Measurements from ENCODE around the gene PPP1R36. TPM values are rescaled to one million over a fixed set of nuclear protein-coding genes. Genes with fewer than 3 reads are reported as not detected.

Gene PPP1R36
- 0.31 and 0.33 TPM in 2 replicates for total RNA-seq

- no peak within 1 kb of the TSS for H3K27ac Mint-ChIP-seq
- peak within 1 kb of the TSS; percentile 59 for H3K4me3 Mint-ChIP-seq
- intact Hi-C loops (cut with micrococcal nuclease) = no loop called here
- no peaks in the 10 kb centered on the region for H3K9me3 Mint-ChIP-seq
- H3K27me3 Mint-ChIP-seq = peaks cover 48% of the 10 kb centered on the region
- peaks cover 2% of the 10 kb centered on the region for H3K36me3 Mint-ChIP-seq (ENCODE audit: low read depth)
- H3K4me1 Mint-ChIP-seq = peaks cover 10% of the 10 kb centered on the region
- DNase-seq = peak; percentile 84
These were observed at the start of gene PPP1R36 for GRCh38 chr14:64549791-64550620. Gene PPP1R36, plus strand, starts transcription at chr14:64549961. Its CDS starts 37 bp downstream, at chr14:64549998.

GRCh38 chr14:64500088-64500487, 49.7 kb upstream of the PPP1R36 start:
- peak overlapping the region; percentile 49 for H3K27ac Mint-ChIP-seq
- no peak for DNase-seq
- H3K9me3 Mint-ChIP-seq = no peaks in the 10 kb centered on the region
- H3K4me1 Mint-ChIP-seq = peaks cover 42% of the 10 kb centered on the region
- intact Hi-C loops (cut with micrococcal nuclease) = loop anchor here (5.0 kb wide), 1 partner anchor 33 kb away; the partner anchor contains the start of gene AKAP5
- H3K27me3 Mint-ChIP-seq = peaks cover 1% of the 10 kb centered on the region
- H3K36me3 Mint-ChIP-seq (ENCODE audit: low read depth) = peaks cover 38% of the 10 kb centered on the region
- peak overlapping the region; percentile 94 for H3K4me3 Mint-ChIP-seq

- Mint-ChIP-seq H3K36me3 (ENCODE audit: low read depth) (peaks cover 43% of the 10 kb centered on the region), H3K4me1 (peaks cover 48% of the 10 kb centered on the region), H3K27ac (peak overlapping the region; percentile 96), H3K27me3 (peaks cover 1% of the 10 kb centered on the region), H3K9me3 (no peaks in the 10 kb centered on the region), H3K4me3 (peak overlapping the region; percentile 94)
- intact Hi-C loops (cut with micrococcal nuclease) = loop anchor here (5.0 kb wide), 1 partner anchor 34 kb away; the partner anchor contains the start of gene AKAP5
- peak; percentile 72 for DNase-seq
These were observed 48.2 kb upstream of the PPP1R36 start for GRCh38 chr14:64501411-64502171.

- H3K4me1 Mint-ChIP-seq = peaks cover 50% of the 10 kb centered on the region
These were observed 47.3 kb upstream of the PPP1R36 start for GRCh38 chr14:64502456-64502855.

GRCh38 chr14:64502887-64503433, 46.8 kb upstream of the PPP1R36 start:
- peak overlapping the region; percentile 96 for H3K27ac Mint-ChIP-seq
- H3K4me3 Mint-ChIP-seq = peak overlapping the region; percentile 94
- no peaks in the 10 kb centered on the region for H3K9me3 Mint-ChIP-seq
- intact Hi-C loops (cut with micrococcal nuclease) = loop anchor here (1.0 to 5.0 kb wide), 5 partner anchors 8 to 165 kb away; partner anchors contain the start of genes AKAP5, HSPA2 and MTHFD1
- H3K27me3 Mint-ChIP-seq = peaks cover 1% of the 10 kb centered on the region
- peak; percentile 76 for DNase-seq
- peaks cover 39% of the 10 kb centered on the region for H3K36me3 Mint-ChIP-seq (ENCODE audit: low read depth)
- peaks cover 52% of the 10 kb centered on the region for H3K4me1 Mint-ChIP-seq

More at GRCh38 chr14:64502456-64502855, 47.3 kb upstream of the PPP1R36 start:
- H3K4me3 Mint-ChIP-seq = peak overlapping the region; percentile 94
- peaks cover 40% of the 10 kb centered on the region for H3K36me3 Mint-ChIP-seq (ENCODE audit: low read depth)
- H3K27me3 Mint-ChIP-seq = peaks cover 1% of the 10 kb centered on the region
- no peaks in the 10 kb centered on the region for H3K9me3 Mint-ChIP-seq
- intact Hi-C loops (cut with micrococcal nuclease) = loop anchor here (5.0 kb wide), 1 partner anchor 35 kb away; the partner anchor contains the start of gene AKAP5
- H3K27ac Mint-ChIP-seq = peak overlapping the region; percentile 96
- peak; percentile 77 for DNase-seq

- Mint-ChIP-seq H3K9me3 (no peaks in the 10 kb centered on the region), H3K27me3 (peaks cover 1% of the 10 kb centered on the region), H3K4me3 (peak within 1 kb of the TSS; percentile 94), H3K27ac (peak within 1 kb of the TSS; percentile 100), H3K4me1 (peaks cover 56% of the 10 kb centered on the region), H3K36me3 (ENCODE audit: low read depth) (peaks cover 37% of the 10 kb centered on the region)
- DNase-seq = peak; percentile 99
- intact Hi-C loops (cut with micrococcal nuclease) = loop anchor here (1.0 to 5.0 kb wide), 5 partner anchors 8 to 165 kb away; partner anchors contain the start of genes AKAP5, HSPA2 and MTHFD1
These were observed 46.1 kb upstream of the PPP1R36 start, which contains the start of gene ZBTB25 for GRCh38 chr14:64503434-64504309. Gene ZBTB25, minus strand, starts transcription at chr14:64503838. Its CDS starts 13,305 bp downstream, at chr14:64490533.

GRCh38 chr14:64504310-64504896, 45.4 kb upstream of the PPP1R36 start, which contains the start of gene ZBTB1:
Gene ZBTB1, plus strand, starts transcription at chr14:64504770. Its CDS starts 16,735 bp downstream, at chr14:64521505.
- Mint-ChIP-seq H3K36me3 (ENCODE audit: low read depth) (peaks cover 32% of the 10 kb centered on the region), H3K4me3 (peak within 1 kb of the TSS; percentile 94)

GRCh38 chr14:64504897-64505794, 44.6 kb upstream of the PPP1R36 start:
- Mint-ChIP-seq H3K4me1 (peaks cover 57% of the 10 kb centered on the region), H3K27ac (peak overlapping the region; percentile 100), H3K4me3 (peak overlapping the region; percentile 94), H3K9me3 (no peaks in the 10 kb centered on the region), H3K27me3 (peaks cover 1% of the 10 kb centered on the region), H3K36me3 (ENCODE audit: low read depth) (peaks cover 26% of the 10 kb centered on the region)
- DNase-seq = peak; percentile 94
- intact Hi-C loops (cut with micrococcal nuclease) = loop anchor here (5.0 kb wide), 3 partner anchors 38 to 653 kb away; partner anchors contain the start of genes AKAP5, FNTB and SYNE2

More at GRCh38 chr14:64504310-64504896, 45.4 kb upstream of the PPP1R36 start, which contains the start of gene ZBTB1:
- peak; percentile 94 for DNase-seq
- intact Hi-C loops (cut with micrococcal nuclease) = loop anchor here (5.0 kb wide), 1 partner anchor 37 kb away; the partner anchor contains the start of gene AKAP5
- Mint-ChIP-seq H3K27ac (peak within 1 kb of the TSS; percentile 100), H3K4me1 (peaks cover 61% of the 10 kb centered on the region), H3K9me3 (no peaks in the 10 kb centered on the region), H3K27me3 (peaks cover 1% of the 10 kb centered on the region)

GRCh38 chr14:64506721-64507120, 43.0 kb upstream of the PPP1R36 start:
- intact Hi-C loops (cut with micrococcal nuclease) = loop anchor here (5.0 kb wide), 2 partner anchors 481 to 654 kb away; partner anchors contain the start of genes FNTB and SYNE2
- H3K9me3 Mint-ChIP-seq = no peaks in the 10 kb centered on the region

GRCh38 chr14:64507376-64508156, 42.2 kb upstream of the PPP1R36 start:
- peak overlapping the region; percentile 100 for H3K27ac Mint-ChIP-seq
- peaks cover 57% of the 10 kb centered on the region for H3K4me1 Mint-ChIP-seq
- DNase-seq = peak; percentile 65
- intact Hi-C loops (cut with micrococcal nuclease) = loop anchor here (5.0 kb wide), 2 partner anchors 480 to 655 kb away; partner anchors contain the start of genes FNTB and SYNE2
- H3K27me3 Mint-ChIP-seq = peaks cover 1% of the 10 kb centered on the region
- H3K9me3 Mint-ChIP-seq = no peaks in the 10 kb centered on the region
- H3K4me3 Mint-ChIP-seq = peak overlapping the region; percentile 94
- H3K36me3 Mint-ChIP-seq (ENCODE audit: low read depth) = peaks cover 28% of the 10 kb centered on the region

More at GRCh38 chr14:64506721-64507120, 43.0 kb upstream of the PPP1R36 start:
- Mint-ChIP-seq H3K4me3 (peak overlapping the region; percentile 94), H3K27me3 (peaks cover 1% of the 10 kb centered on the region), H3K27ac (peak overlapping the region; percentile 100), H3K4me1 (peaks cover 63% of the 10 kb centered on the region), H3K36me3 (ENCODE audit: low read depth) (peaks cover 32% of the 10 kb centered on the region)
- peak; percentile 64 for DNase-seq
